HEK293 (cell line): ENCODE data around the gene PCDHB7.
"Not testable (repeated sequence)": the region's sequence is repeated elsewhere in the genome, so short reads cannot be mapped to it uniquely, and the experiment has no call there.

Experiments used
- CTCF ChIA-PET: fragments of 350-600 bp; formaldehyde crosslinking; extraction: SDS; loops from one replicate; lab custom pipeline; 2021; ENCODE audit warnings: antibody characterized with exemption; lab: Yijun Ruan, JAX
- POLR2A ChIA-PET: fragments of 300-600 bp; formaldehyde crosslinking; extraction: SDS; loops from one replicate; lab custom pipeline; 2020; ENCODE audit warnings: antibody characterized with exemption, inconsistent platforms; lab: Yijun Ruan, JAX
- H3K27ac ChIP-seq: fragments of 200-500 bp; sonication (Bioruptor generic); 2 replicates; pipeline ENCODE4 v1.5.1; 2014; ENCODE audit warnings: low read depth, low read length, control low read depth, inconsistent platforms; ENCODE audit errors: extremely low read depth
- H3K36me3 ChIP-seq, 2 experiments: fragments of 200-500 bp in 1 of 2; sonication (Bioruptor generic) in 1 of 2; 1 replicate in 1 of 2; 2 replicates in 1 of 2; pipeline ENCODE4 v1.5.1; 2014 to 2017; ENCODE audit warnings: inconsistent platforms in 2 of 2, low read length in 2 of 2; ENCODE audit not compliant: control insufficient read depth in 2 of 2, insufficient read depth in 1 of 2
- H3K4me1 ChIP-seq: fragments of 200-500 bp; sonication (Bioruptor generic); 2 replicates; pipeline ENCODE4 v1.5.1; 2014; ENCODE audit warnings: mild to moderate bottlenecking, low read length, inconsistent platforms; ENCODE audit not compliant: control insufficient read depth, insufficient read depth
- H3K4me3 ChIP-seq: 2 replicates; pipeline ENCODE4 v1.5.1; 2011; ENCODE audit warnings: low read depth, mild to moderate bottlenecking, control low read depth, low read length, moderate library complexity
- H3K9me3 ChIP-seq: fragments of 200-500 bp; sonication (Bioruptor generic); 2 replicates; pipeline ENCODE4 v1.5.1; 2014; ENCODE audit warnings: low read depth, low read length, inconsistent platforms; ENCODE audit not compliant: control insufficient read depth, insufficient read depth
- KLF16 ChIP-seq: fragments of 450-650 bp; formaldehyde crosslinking; IDR thresholded peaks from 2 replicates; pipeline ENCODE4 v1.5.1; 2017; ENCODE audit warnings: missing biosample characterization, missing genetic modification characterization
- MEIS1 ChIP-seq: sonication (generic); formaldehyde crosslinking; IDR thresholded peaks from 2 replicates; pipeline ENCODE4 v1.8.1; 2022; ENCODE audit warnings: missing genetic modification reagents, mild to moderate bottlenecking, borderline replicate concordance
- SP2 ChIP-seq: fragments of 450-650 bp; formaldehyde crosslinking; IDR thresholded peaks from 2 replicates; pipeline ENCODE4 v1.5.1; 2016; ENCODE audit warnings: missing biosample characterization, missing genetic modification characterization
- TCF7L2 ChIP-seq: IDR thresholded peaks from 2 replicates; pipeline ENCODE4 v1.6.1; 2011; ENCODE audit warnings: low read depth, mild to moderate bottlenecking, inconsistent platforms, low read length, moderate library complexity, borderline replicate concordance
- YY2 ChIP-seq: fragments of 450-650 bp; formaldehyde crosslinking; IDR thresholded peaks from 2 replicates; pipeline ENCODE4 v1.5.1; 2016; ENCODE audit warnings: missing biosample characterization, missing genetic modification characterization
- ZNF23 ChIP-seq: fragments of 450-650 bp; formaldehyde crosslinking; IDR thresholded peaks from 2 replicates; pipeline ENCODE4 v1.5.1; 2016; ENCODE audit warnings: missing biosample characterization, missing genetic modification characterization, borderline replicate concordance
- ZNF555 ChIP-seq: fragments of 450-650 bp; formaldehyde crosslinking; conservative IDR thresholded peaks from 2 replicates; pipeline ENCODE4 v1.5.1; 2017; ENCODE audit warnings: missing biosample characterization, mild to moderate bottlenecking, missing genetic modification characterization, inconsistent platforms
- ZNF558 ChIP-seq: fragments of 450-650 bp; formaldehyde crosslinking; IDR thresholded peaks from 2 replicates; pipeline ENCODE4 v1.5.1; 2016; ENCODE audit warnings: missing biosample characterization, missing genetic modification characterization
- ZNF571 ChIP-seq: fragments of 450-650 bp; formaldehyde crosslinking; IDR thresholded peaks from 2 replicates; pipeline ENCODE4 v1.5.0; 2017; ENCODE audit warnings: missing biosample characterization, missing genetic modification characterization
- ZNF654 ChIP-seq: fragments of 450-650 bp; formaldehyde crosslinking; IDR thresholded peaks from 2 replicates; pipeline ENCODE4 v1.5.1; 2016; ENCODE audit warnings: low read depth, missing biosample characterization, missing genetic modification characterization
- ZNF776 ChIP-seq: fragments of 450-650 bp; formaldehyde crosslinking; IDR thresholded peaks from 2 replicates; pipeline ENCODE4 v1.5.0; 2017; ENCODE audit warnings: missing biosample characterization, missing genetic modification characterization, borderline replicate concordance
- TF ChIP-seq, protein P1 (sequence below): fragments of 450-650 bp; formaldehyde crosslinking; IDR thresholded peaks from 2 replicates; pipeline ENCODE4 v1.5.1; 2016; ENCODE audit warnings: missing biosample characterization, missing genetic modification characterization
- TF ChIP-seq, protein P2 (sequence below): fragments of 450-650 bp; formaldehyde crosslinking; IDR thresholded peaks from 2 replicates; pipeline ENCODE4 v1.5.1; 2016; ENCODE audit warnings: missing biosample characterization, missing genetic modification characterization, low read depth
- TF ChIP-seq, protein P3 (sequence below): fragments of 450-650 bp; IDR thresholded peaks from 2 replicates; pipeline ENCODE4 v1.5.1; 2018; ENCODE audit warnings: missing biosample characterization, missing genetic modification characterization

Gene PCDHB7

DNA sequence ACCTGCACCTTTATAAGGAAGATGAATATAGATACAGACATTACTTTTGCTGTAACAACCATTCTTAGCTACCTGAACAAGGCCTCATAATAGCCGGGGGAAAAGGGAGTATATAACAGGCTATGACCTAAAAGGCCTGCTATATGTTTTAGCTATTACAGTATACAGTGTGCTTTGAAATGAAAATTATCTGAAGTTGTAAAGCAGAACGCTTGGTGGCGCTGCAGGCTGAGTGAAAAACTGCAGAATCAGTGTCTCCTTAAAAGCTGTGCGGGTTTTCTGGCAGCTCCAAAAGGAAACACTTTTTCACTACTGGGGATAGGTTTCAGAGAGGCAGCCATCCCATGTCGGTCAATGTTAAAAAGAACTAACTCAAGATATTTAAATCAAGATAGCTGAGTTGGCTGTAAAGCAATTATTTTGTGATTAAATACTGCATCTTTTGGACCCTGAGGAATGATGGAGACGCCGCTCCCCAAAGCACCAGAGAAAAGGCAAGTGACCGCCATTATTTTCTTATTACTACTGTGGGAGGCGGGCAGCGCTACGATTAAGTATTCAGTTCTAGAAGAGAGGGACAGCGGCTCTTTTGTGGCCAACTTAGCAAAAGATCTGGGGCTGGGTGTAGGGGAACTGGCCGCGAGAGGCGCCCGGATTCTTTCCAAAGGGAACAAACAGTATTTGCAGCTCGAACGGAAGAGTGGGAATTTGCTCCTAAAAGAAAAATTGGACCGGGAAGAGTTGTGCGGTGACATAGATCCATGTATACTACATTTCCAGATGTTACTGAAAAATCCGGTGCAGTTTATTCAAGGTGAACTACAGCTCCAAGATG lies 16.7 kb upstream of the PCDHB7 start:
- Histone ChIP-seq H3K4me3 (no peak overlapping the region), H3K27ac (no peak overlapping the region), H3K4me1 (no peaks in the 10 kb centered on the region), H3K36me3 (no peaks in the 10 kb centered on the region)
- POLR2A ChIA-PET = interaction anchor here (0.6 kb wide), 1 partner anchor 463 kb away, joined by 3 read pairs; no protein-coding TSS in a partner anchor
- CTCF ChIA-PET = interaction anchor here (0.6 to 1.5 kb wide), 8 partner anchors 13 to 1336 kb away, joined by 3 to 7 read pairs (median 3); partner anchors contain the start of genes PCDHB11, PCDHB16, PCDHB5 and PCDHGA2
- TF ChIP-seq, protein P1, sequence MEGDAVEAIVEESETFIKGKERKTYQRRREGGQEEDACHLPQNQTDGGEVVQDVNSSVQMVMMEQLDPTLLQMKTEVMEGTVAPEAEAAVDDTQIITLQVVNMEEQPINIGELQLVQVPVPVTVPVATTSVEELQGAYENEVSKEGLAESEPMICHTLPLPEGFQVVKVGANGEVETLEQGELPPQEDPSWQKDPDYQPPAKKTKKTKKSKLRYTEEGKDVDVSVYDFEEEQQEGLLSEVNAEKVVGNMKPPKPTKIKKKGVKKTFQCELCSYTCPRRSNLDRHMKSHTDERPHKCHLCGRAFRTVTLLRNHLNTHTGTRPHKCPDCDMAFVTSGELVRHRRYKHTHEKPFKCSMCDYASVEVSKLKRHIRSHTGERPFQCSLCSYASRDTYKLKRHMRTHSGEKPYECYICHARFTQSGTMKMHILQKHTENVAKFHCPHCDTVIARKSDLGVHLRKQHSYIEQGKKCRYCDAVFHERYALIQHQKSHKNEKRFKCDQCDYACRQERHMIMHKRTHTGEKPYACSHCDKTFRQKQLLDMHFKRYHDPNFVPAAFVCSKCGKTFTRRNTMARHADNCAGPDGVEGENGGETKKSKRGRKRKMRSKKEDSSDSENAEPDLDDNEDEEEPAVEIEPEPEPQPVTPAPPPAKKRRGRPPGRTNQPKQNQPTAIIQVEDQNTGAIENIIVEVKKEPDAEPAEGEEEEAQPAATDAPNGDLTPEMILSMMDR = no peak
- TF ChIP-seq KLF16 (tag by site-specific recombination) = no peak
- TF ChIP-seq MEIS1 = no peak
- TF ChIP-seq ZNF23 = no peak
- no peak for TF ChIP-seq ZNF654
- no peak for TF ChIP-seq YY2 (tag by site-specific recombination)
- TF ChIP-seq, protein P2, sequence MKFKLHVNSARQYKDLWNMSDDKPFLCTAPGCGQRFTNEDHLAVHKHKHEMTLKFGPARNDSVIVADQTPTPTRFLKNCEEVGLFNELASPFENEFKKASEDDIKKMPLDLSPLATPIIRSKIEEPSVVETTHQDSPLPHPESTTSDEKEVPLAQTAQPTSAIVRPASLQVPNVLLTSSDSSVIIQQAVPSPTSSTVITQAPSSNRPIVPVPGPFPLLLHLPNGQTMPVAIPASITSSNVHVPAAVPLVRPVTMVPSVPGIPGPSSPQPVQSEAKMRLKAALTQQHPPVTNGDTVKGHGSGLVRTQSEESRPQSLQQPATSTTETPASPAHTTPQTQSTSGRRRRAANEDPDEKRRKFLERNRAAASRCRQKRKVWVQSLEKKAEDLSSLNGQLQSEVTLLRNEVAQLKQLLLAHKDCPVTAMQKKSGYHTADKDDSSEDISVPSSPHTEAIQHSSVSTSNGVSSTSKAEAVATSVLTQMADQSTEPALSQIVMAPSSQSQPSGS (tag by site-specific recombination) = no peak
- TF ChIP-seq ZNF558 = no peak
- TF ChIP-seq, protein P3, sequence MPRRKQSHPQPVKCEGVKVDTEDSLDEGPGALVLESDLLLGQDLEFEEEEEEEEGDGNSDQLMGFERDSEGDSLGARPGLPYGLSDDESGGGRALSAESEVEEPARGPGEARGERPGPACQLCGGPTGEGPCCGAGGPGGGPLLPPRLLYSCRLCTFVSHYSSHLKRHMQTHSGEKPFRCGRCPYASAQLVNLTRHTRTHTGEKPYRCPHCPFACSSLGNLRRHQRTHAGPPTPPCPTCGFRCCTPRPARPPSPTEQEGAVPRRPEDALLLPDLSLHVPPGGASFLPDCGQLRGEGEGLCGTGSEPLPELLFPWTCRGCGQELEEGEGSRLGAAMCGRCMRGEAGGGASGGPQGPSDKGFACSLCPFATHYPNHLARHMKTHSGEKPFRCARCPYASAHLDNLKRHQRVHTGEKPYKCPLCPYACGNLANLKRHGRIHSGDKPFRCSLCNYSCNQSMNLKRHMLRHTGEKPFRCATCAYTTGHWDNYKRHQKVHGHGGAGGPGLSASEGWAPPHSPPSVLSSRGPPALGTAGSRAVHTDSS (tag by site-specific recombination) = no peak
- TF ChIP-seq ZNF776 (tag by site-specific recombination) = no peak
- TF ChIP-seq TCF7L2 = no peak
- no peak for TF ChIP-seq ZNF555 (tag by site-specific recombination)
- TF ChIP-seq SP2 (tag by site-specific recombination) = no peak
- no peak for TF ChIP-seq ZNF571
- TF ChIP-seq, all 188 proteins: peak for 0
- no peaks in the 10 kb centered on the region for H3K9me3 ChIP-seq

DNA sequence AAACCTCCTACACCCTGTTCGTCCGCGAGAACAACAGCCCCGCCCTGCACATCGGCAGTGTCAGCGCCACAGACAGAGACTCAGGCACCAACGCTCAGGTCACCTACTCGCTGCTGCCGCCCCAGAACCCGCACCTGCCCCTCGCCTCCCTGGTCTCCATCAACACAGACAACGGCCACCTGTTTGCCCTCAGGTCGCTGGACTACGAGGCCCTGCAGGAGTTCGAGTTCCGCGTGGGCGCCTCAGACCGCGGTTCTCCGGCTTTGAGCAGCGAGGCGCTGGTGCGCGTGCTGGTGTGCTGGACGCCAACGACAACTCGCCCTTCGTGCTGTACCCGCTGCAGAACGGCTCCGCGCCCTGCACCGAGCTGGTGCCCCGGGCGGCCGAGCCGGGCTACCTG lies 15.1 kb upstream of the PCDHB7 start:
- H3K4me3 ChIP-seq, H3K27ac ChIP-seq, CTCF ChIA-PET, H3K9me3 ChIP-seq, H3K4me1 ChIP-seq, POLR2A ChIA-PET, H3K36me3 ChIP-seq: not testable (repeated sequence)

DNA sequence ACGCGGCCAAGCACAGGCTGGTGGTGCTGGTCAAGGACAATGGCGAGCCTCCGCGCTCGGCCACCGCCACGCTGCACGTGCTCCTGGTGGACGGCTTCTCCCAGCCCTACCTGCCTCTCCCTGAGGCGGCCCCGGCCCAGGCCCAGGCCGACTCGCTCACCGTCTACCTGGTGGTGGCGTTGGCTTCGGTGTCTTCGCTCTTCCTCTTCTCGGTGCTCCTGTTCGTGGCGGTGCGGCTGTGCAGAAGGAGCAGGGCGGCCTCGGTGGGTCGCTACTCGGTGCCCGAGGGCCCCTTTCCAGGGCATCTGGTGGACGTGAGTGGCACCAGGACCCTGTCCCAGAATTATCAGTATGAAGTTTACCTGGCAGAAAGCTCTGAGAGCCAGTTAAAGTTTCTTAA lies 14.5 kb upstream of the PCDHB7 start:
- H3K27ac ChIP-seq, CTCF ChIA-PET, POLR2A ChIA-PET, H3K4me3 ChIP-seq, H3K36me3 ChIP-seq, H3K4me1 ChIP-seq, H3K9me3 ChIP-seq: not testable (repeated sequence)

DNA sequence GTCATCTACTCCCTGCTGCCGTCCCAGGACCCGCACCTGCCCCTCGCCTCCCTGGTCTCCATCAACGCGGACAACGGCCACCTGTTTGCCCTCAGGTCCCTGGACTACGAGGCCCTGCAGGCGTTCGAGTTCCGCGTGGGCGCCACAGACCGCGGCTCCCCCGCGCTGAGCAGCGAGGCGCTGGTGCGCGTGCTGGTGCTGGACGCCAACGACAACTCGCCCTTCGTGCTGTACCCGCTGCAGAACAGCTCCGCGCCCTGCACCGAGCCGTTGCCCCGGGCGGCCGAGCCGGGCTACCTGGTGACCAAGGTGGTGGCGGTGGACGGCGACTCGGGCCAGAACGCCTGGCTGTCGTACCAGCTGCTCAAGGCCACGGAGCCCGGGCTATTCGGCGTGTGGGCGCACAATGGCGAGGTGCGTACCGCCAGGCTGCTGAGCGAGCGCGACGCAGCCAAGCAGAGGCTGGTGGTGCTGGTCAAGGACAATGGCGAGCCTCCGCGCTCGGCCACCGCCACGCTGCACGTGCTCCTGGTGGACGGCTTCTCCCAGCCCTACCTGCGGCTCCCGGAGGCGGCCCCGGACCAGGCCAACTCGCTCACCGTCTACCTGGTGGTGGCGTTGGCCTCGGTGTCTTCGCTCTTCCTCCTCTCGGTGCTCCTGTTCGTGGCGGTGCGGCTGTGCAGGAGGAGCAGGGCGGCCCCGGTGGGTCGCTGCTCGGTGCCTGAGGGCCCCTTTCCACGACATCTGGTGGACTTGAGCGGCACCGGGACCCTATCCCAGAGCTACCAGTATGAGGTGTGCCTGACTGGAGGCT lies 2.1 kb downstream of the PCDHB7 start:
- H3K27ac ChIP-seq, H3K4me1 ChIP-seq, H3K36me3 ChIP-seq, H3K9me3 ChIP-seq, H3K4me3 ChIP-seq, POLR2A ChIA-PET: not testable (repeated sequence)
- CTCF ChIA-PET = interaction anchor here (0.6 kb wide), 1 partner anchor 144 kb away, joined by 3 read pairs; no protein-coding TSS in a partner anchor
